HepG2 (cell line): ENCODE data around the gene C11orf68. TPM values are rescaled to one million over a fixed set of nuclear protein-coding genes. Genes with fewer than 3 reads are reported as not detected.
A peak's percentile ranks its signal among the peaks of the same experiment; 100 is the strongest.

Source experiments
- JARID2 ChIP-seq: sonication (generic); formaldehyde crosslinking; IDR thresholded peaks from 2 replicates; pipeline ENCODE4 v1.8.1; 2023; ENCODE audit warnings: missing genetic modification reagents, inconsistent platforms; ENCODE audit not compliant: insufficient replicate concordance
- SPEN ChIP-seq: sonication (generic); formaldehyde crosslinking; IDR thresholded peaks from 2 replicates; pipeline ENCODE4 v1.5.1; 2020; ENCODE audit warnings: low read depth, mild to moderate bottlenecking, missing genetic modification reagents
- ZFP41 ChIP-seq: sonication (generic); formaldehyde crosslinking; IDR thresholded peaks from 2 replicates; pipeline ENCODE4 v1.4.0; 2020; ENCODE audit warnings: mild to moderate bottlenecking, missing genetic modification reagents, borderline replicate concordance
- ZNF296 ChIP-seq: sonication (generic); formaldehyde crosslinking; conservative IDR thresholded peaks from 2 replicates; pipeline ENCODE4 v1.5.0; 2020; ENCODE audit warnings: mild to moderate bottlenecking, missing genetic modification reagents
- ZNF562 ChIP-seq: sonication (generic); formaldehyde crosslinking; IDR thresholded peaks from 2 replicates; pipeline ENCODE4 v1.8.0; 2022; ENCODE audit warnings: missing genetic modification reagents, borderline replicate concordance
- ZNF841 ChIP-seq: sonication (generic); formaldehyde crosslinking; IDR thresholded peaks from 2 replicates; pipeline ENCODE4 v1.8.1; 2023; ENCODE audit warnings: missing genetic modification reagents, borderline replicate concordance
- polyA plus RNA-seq, 8 experiments: library from polyadenylated mRNA; depleted of rRNA in 3 of 8; stranded (reverse) in 7 of 8; unstranded in 1 of 8; fragments of >200 nt; fragmentation: Illumina TruSeq in 4 of 8; extraction: Trizol in 4 of 8; gene quantifications; 2 replicates each; pipeline versions ENCODE4 v1.2.1 to v1.2.3, GENCODE V29; 2011 to 2016; ENCODE audit warnings: low read depth in 4 of 8, missing spikeins in 1 of 8, mixed read lengths in 1 of 8; ENCODE audit not compliant: insufficient read depth in 1 of 8
- total RNA-seq, 5 experiments: library from RNA; depleted of rRNA; stranded (reverse); fragments of >200 nt; fragmentation: Illumina TruSeq; extraction: Trizol; gene quantifications; 2 replicates each; pipeline ENCODE4 v1.2.3, GENCODE V29; 2016; ENCODE audit warnings: low read depth in 1 of 5
- TF ChIP-seq, protein P1 (sequence below): sonication (generic); formaldehyde crosslinking; IDR thresholded peaks from 2 replicates; pipeline ENCODE4 v1.5.1; 2020; ENCODE audit warnings: missing genetic modification reagents, mild to moderate bottlenecking, borderline replicate concordance
- TF ChIP-seq, protein P2 (sequence below): sonication (generic); formaldehyde crosslinking; IDR thresholded peaks from 2 replicates; pipeline ENCODE4 v1.4.0; 2020; ENCODE audit warnings: missing genetic modification reagents, borderline replicate concordance
- TF ChIP-seq, protein P3 (sequence below): sonication (generic); formaldehyde crosslinking; IDR thresholded peaks from 2 replicates; pipeline ENCODE4 v1.4.0; 2020; ENCODE audit warnings: mild to moderate bottlenecking, missing genetic modification reagents, borderline replicate concordance
- TF ChIP-seq, protein P4 (sequence below): sonication (generic); formaldehyde crosslinking; IDR thresholded peaks from 2 replicates; pipeline ENCODE4 v1.4.0; 2020; ENCODE audit warnings: missing genetic modification reagents, borderline replicate concordance

The C11orf68 gene
- total and polyA plus RNA-seq, 2 of the 13 experiments (the other 11 are each of a cell fraction or from before 2014, with no cell fraction given) = 8.4 to 28.3 TPM

DNA sequence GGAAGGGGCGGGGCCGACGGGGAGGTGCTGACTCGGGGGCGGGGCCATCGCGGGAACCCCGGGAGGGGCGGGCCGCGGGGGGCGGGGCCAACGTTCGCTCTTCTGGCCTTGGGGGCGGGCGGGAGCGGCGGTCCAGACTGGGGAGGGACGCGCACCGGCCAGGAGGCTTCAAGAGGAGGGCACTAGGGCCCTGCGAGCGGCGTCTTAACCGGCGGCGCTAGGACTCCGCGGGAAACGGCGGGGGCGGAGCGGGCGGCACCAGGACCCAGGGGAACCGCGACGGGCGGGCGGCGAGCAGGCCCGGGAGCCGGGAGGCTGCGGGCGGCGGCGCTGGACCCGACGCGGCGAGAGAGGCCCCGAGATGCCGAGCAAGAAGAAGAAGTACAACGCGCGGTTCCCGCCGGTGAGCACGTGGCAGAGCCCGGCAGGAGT is 295 bp upstream of the C11orf68 start, which contains the start of gene DRAP1 (continued):
- TF ChIP-seq, protein P1, sequence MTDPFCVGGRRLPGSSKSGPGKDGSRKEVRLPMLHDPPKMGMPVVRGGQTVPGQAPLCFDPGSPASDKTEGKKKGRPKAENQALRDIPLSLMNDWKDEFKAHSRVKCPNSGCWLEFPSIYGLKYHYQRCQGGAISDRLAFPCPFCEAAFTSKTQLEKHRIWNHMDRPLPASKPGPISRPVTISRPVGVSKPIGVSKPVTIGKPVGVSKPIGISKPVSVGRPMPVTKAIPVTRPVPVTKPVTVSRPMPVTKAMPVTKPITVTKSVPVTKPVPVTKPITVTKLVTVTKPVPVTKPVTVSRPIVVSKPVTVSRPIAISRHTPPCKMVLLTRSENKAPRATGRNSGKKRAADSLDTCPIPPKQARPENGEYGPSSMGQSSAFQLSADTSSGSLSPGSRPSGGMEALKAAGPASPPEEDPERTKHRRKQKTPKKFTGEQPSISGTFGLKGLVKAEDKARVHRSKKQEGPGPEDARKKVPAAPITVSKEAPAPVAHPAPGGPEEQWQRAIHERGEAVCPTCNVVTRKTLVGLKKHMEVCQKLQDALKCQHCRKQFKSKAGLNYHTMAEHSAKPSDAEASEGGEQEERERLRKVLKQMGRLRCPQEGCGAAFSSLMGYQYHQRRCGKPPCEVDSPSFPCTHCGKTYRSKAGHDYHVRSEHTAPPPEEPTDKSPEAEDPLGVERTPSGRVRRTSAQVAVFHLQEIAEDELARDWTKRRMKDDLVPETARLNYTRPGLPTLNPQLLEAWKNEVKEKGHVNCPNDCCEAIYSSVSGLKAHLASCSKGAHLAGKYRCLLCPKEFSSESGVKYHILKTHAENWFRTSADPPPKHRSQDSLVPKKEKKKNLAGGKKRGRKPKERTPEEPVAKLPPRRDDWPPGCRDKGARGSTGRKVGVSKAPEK (CRISPR knock-in tag) = no peak
- TF ChIP-seq ZNF296 (CRISPR knock-in tag) (no peak), ZNF562 (CRISPR knock-in tag) (no peak), ZNF841 (CRISPR knock-in tag) (no peak), ZFP41 (no peak; the same call in 1 of the 2 replicates), SPEN (peak; percentile 76), JARID2 (CRISPR knock-in tag) (peak; percentile 21)
- TF ChIP-seq, protein P2, sequence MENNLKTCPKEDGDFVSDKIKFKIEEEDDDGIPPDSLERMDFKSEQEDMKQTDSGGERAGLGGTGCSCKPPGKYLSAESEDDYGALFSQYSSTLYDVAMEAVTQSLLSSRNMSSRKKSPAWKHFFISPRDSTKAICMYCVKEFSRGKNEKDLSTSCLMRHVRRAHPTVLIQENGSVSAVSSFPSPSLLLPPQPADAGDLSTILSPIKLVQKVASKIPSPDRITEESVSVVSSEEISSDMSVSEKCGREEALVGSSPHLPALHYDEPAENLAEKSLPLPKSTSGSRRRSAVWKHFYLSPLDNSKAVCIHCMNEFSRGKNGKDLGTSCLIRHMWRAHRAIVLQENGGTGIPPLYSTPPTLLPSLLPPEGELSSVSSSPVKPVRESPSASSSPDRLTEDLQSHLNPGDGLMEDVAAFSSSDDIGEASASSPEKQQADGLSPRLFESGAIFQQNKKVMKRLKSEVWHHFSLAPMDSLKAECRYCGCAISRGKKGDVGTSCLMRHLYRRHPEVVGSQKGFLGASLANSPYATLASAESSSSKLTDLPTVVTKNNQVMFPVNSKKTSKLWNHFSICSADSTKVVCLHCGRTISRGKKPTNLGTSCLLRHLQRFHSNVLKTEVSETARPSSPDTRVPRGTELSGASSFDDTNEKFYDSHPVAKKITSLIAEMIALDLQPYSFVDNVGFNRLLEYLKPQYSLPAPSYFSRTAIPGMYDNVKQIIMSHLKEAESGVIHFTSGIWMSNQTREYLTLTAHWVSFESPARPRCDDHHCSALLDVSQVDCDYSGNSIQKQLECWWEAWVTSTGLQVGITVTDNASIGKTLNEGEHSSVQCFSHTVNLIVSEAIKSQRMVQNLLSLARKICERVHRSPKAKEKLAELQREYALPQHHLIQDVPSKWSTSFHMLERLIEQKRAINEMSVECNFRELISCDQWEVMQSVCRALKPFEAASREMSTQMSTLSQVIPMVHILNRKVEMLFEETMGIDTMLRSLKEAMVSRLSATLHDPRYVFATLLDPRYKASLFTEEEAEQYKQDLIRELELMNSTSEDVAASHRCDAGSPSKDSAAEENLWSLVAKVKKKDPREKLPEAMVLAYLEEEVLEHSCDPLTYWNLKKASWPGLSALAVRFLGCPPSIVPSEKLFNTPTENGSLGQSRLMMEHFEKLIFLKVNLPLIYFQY (CRISPR knock-in tag) = peak; percentile 80
- TF ChIP-seq, protein P3, sequence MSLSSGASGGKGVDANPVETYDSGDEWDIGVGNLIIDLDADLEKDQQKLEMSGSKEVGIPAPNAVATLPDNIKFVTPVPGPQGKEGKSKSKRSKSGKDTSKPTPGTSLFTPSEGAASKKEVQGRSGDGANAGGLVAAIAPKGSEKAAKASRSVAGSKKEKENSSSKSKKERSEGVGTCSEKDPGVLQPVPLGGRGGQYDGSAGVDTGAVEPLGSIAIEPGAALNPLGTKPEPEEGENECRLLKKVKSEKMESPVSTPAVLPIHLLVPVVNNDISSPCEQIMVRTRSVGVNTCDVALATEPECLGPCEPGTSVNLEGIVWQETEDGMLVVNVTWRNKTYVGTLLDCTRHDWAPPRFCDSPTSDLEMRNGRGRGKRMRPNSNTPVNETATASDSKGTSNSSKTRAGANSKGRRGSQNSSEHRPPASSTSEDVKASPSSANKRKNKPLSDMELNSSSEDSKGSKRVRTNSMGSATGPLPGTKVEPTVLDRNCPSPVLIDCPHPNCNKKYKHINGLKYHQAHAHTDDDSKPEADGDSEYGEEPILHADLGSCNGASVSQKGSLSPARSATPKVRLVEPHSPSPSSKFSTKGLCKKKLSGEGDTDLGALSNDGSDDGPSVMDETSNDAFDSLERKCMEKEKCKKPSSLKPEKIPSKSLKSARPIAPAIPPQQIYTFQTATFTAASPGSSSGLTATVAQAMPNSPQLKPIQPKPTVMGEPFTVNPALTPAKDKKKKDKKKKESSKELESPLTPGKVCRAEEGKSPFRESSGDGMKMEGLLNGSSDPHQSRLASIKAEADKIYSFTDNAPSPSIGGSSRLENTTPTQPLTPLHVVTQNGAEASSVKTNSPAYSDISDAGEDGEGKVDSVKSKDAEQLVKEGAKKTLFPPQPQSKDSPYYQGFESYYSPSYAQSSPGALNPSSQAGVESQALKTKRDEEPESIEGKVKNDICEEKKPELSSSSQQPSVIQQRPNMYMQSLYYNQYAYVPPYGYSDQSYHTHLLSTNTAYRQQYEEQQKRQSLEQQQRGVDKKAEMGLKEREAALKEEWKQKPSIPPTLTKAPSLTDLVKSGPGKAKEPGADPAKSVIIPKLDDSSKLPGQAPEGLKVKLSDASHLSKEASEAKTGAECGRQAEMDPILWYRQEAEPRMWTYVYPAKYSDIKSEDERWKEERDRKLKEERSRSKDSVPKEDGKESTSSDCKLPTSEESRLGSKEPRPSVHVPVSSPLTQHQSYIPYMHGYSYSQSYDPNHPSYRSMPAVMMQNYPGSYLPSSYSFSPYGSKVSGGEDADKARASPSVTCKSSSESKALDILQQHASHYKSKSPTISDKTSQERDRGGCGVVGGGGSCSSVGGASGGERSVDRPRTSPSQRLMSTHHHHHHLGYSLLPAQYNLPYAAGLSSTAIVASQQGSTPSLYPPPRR = peak; percentile 48; the same call in 1 of the 2 replicates
- TF ChIP-seq, protein P4, sequence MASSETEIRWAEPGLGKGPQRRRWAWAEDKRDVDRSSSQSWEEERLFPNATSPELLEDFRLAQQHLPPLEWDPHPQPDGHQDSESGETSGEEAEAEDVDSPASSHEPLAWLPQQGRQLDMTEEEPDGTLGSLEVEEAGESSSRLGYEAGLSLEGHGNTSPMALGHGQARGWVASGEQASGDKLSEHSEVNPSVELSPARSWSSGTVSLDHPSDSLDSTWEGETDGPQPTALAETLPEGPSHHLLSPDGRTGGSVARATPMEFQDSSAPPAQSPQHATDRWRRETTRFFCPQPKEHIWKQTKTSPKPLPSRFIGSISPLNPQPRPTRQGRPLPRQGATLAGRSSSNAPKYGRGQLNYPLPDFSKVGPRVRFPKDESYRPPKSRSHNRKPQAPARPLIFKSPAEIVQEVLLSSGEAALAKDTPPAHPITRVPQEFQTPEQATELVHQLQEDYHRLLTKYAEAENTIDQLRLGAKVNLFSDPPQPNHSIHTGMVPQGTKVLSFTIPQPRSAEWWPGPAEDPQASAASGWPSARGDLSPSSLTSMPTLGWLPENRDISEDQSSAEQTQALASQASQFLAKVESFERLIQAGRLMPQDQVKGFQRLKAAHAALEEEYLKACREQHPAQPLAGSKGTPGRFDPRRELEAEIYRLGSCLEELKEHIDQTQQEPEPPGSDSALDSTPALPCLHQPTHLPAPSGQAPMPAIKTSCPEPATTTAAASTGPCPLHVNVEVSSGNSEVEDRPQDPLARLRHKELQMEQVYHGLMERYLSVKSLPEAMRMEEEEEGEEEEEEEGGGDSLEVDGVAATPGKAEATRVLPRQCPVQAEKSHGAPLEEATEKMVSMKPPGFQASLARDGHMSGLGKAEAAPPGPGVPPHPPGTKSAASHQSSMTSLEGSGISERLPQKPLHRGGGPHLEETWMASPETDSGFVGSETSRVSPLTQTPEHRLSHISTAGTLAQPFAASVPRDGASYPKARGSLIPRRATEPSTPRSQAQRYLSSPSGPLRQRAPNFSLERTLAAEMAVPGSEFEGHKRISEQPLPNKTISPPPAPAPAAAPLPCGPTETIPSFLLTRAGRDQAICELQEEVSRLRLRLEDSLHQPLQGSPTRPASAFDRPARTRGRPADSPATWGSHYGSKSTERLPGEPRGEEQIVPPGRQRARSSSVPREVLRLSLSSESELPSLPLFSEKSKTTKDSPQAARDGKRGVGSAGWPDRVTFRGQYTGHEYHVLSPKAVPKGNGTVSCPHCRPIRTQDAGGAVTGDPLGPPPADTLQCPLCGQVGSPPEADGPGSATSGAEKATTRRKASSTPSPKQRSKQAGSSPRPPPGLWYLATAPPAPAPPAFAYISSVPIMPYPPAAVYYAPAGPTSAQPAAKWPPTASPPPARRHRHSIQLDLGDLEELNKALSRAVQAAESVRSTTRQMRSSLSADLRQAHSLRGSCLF (CRISPR knock-in tag) = no peak
